NCI-H2171 (cell line): ENCODE data around the gene GPATCH2.
"Not testable (repeated sequence)": the region's sequence is repeated elsewhere in the genome, so short reads cannot be mapped to it uniquely, and the experiment has no call there.

Source experiments
- DNase-seq: peaks from one replicate; lab custom pipeline; 2025; lab: John Stamatoyannopoulos, UW

GPATCH2 gene

GRCh38 chr1:217443845-217444244, 187.0 kb downstream of the GPATCH2 start:
- DNase-seq = no peak

GRCh38 chr1:217437376-217437775, 193.5 kb downstream of the GPATCH2 start:
- DNase-seq = no peak

- no peak for DNase-seq
Measured at GRCh38 chr1:217435204-217435603, 195.7 kb downstream of the GPATCH2 start.

GRCh38 chr1:217433664-217434063, 197.2 kb downstream of the GPATCH2 start:
- DNase-seq = no peak

- no peak for DNase-seq
Measured at GRCh38 chr1:217432339-217432738, 198.6 kb downstream of the GPATCH2 start.

- DNase-seq = no peak
Measured at GRCh38 chr1:217431395-217431794, 199.5 kb downstream of the GPATCH2 start.

- no peak for DNase-seq
Measured at GRCh38 chr1:217425422-217425821, 205.5 kb downstream of the GPATCH2 start.

GRCh38 chr1:217419194-217419551, 211.7 kb downstream of the GPATCH2 start:
- DNase-seq = no peak

- DNase-seq = no peak
Measured at GRCh38 chr1:217418269-217419193, 212.4 kb downstream of the GPATCH2 start.

- no peak for DNase-seq
Measured at GRCh38 chr1:217417363-217417762, 213.5 kb downstream of the GPATCH2 start.

GRCh38 chr1:217407534-217408001, 223.3 kb downstream of the GPATCH2 start:
- DNase-seq = no peak

GRCh38 chr1:217403026-217403720, 227.7 kb downstream of the GPATCH2 start:
- no peak for DNase-seq

GRCh38 chr1:217402301-217402700, 228.6 kb downstream of the GPATCH2 start:
- no peak for DNase-seq

GRCh38 chr1:217393896-217394295, 237.0 kb downstream of the GPATCH2 start:
- no peak for DNase-seq

GRCh38 chr1:217392441-217392840, 238.4 kb downstream of the GPATCH2 start:
- no peak for DNase-seq

- DNase-seq = no peak
Measured at GRCh38 chr1:217389895-217390294, 241.0 kb downstream of the GPATCH2 start.

- no peak for DNase-seq
Measured at GRCh38 chr1:217388522-217389065, 242.3 kb downstream of the GPATCH2 start.

GRCh38 chr1:217381773-217382172, 249.1 kb downstream of the GPATCH2 start:
- DNase-seq = not testable (repeated sequence)

GRCh38 chr1:217379804-217380203, 251.1 kb downstream of the GPATCH2 start:
- DNase-seq = not testable (repeated sequence)

- DNase-seq = no peak
Measured at GRCh38 chr1:217379336-217379735, 251.6 kb downstream of the GPATCH2 start.
